Fibroblast of lung (primary cell): Measurements from ENCODE around the gene SIRPG. TPM values are rescaled to one million over a fixed set of nuclear protein-coding genes. Genes with fewer than 3 reads are reported as not detected.

Experiments used
- DNase-seq, 2 donors: peaks; one replicate each; pipeline versions ENCODE4 v3.0.0 to v3.0.0-alpha.2; 2010; ENCODE audit warnings: low read depth in 2 of 2
- H2AFZ ChIP-seq: 2 replicates; pipeline ENCODE4 v1.5.1; 2012; ENCODE audit warnings: low read length, control low read depth, inconsistent platforms
- H3K27ac ChIP-seq: 2 replicates; pipeline ENCODE4 v1.5.1; 2011; ENCODE audit warnings: low read length, control low read depth; ENCODE audit not compliant: insufficient read depth
- H3K27me3 ChIP-seq: 2 replicates; pipeline ENCODE4 v1.5.1; 2011; ENCODE audit warnings: mild to moderate bottlenecking, low read length; ENCODE audit not compliant: control insufficient read depth, insufficient read depth
- H3K36me3 ChIP-seq: 2 replicates; pipeline ENCODE4 v1.5.1; 2011; ENCODE audit warnings: low read length; ENCODE audit not compliant: control insufficient read depth, insufficient read depth
- H3K4me1 ChIP-seq: 2 replicates; pipeline ENCODE4 v1.5.1; 2011; ENCODE audit warnings: low read length; ENCODE audit not compliant: control insufficient read depth, insufficient read depth; ENCODE audit errors: extremely low read depth
- H3K4me2 ChIP-seq: 2 replicates; pipeline ENCODE4 v1.5.1; 2011; ENCODE audit warnings: low read length, control low read depth; ENCODE audit not compliant: insufficient read depth; ENCODE audit errors: extremely low read depth
- H3K4me3 ChIP-seq, 4 experiments: fragments of 200-600 bp in 1 of 4; sonication (generic) in 1 of 4; replicated peaks in 1 of 4; 2 replicates each; pipeline ENCODE4 v1.5.1; 2011 to 2016; ENCODE audit warnings: low read length in 4 of 4, low read depth in 3 of 4, mild to moderate bottlenecking in 3 of 4, control low read depth in 2 of 4, inconsistent platforms in 1 of 4, mixed read lengths in 1 of 4; ENCODE audit not compliant: insufficient read depth in 1 of 4; ENCODE audit errors: control extremely low read depth in 1 of 4
- H3K79me2 ChIP-seq: 2 replicates; pipeline ENCODE4 v1.5.1; 2012; ENCODE audit warnings: mild to moderate bottlenecking, low read length, inconsistent platforms; ENCODE audit not compliant: control insufficient read depth, insufficient read depth
- H3K9ac ChIP-seq: 2 replicates; pipeline ENCODE4 v1.5.1; 2011; ENCODE audit warnings: mild to moderate bottlenecking, low read length, control low read depth; ENCODE audit not compliant: insufficient read depth
- H3K9me3 ChIP-seq: 2 replicates; pipeline ENCODE4 v1.5.1; 2012; ENCODE audit warnings: low read depth, low read length; ENCODE audit not compliant: control insufficient read depth, insufficient read depth
- H4K20me1 ChIP-seq: 2 replicates; pipeline ENCODE4 v1.5.1; 2011; ENCODE audit warnings: low read length; ENCODE audit not compliant: control insufficient read depth, insufficient read depth; ENCODE audit errors: extremely low read depth
- EZH2 ChIP-seq: IDR thresholded peaks from 2 replicates; pipeline ENCODE4 v1.5.1; 2012; ENCODE audit warnings: low read length, control low read depth, mild to moderate bottlenecking; ENCODE audit errors: missing control alignments
- polyA plus RNA-seq, 2 donors: library from polyadenylated mRNA; depleted of rRNA in 1 of 2; stranded (reverse) in 1 of 2; unstranded in 1 of 2; fragments of >200 nt; gene quantifications; 2 replicates each; pipeline ENCODE4 v1.2.1, GENCODE V29; 2011 to 2012; ENCODE audit warnings: missing spikeins in 1 of 2
- total RNA-seq: library from RNA; depleted of rRNA; stranded (reverse); fragments of >200 nt; gene quantifications from 2 replicates; pipeline ENCODE4 v1.2.1, GENCODE V29; 2014
- TF ChIP-seq, protein P1 (sequence below), 2 donors: IDR thresholded peaks in 1 of 2; conservative IDR thresholded peaks in 1 of 2; 1 replicate in 1 of 2; 2 replicates in 1 of 2; pipeline ENCODE4 v1.5.1; 2011 to 2012; ENCODE audit warnings: low read length in 2 of 2, control low read depth in 1 of 2, inconsistent platforms in 1 of 2, low read depth in 1 of 2, mild to moderate bottlenecking in 1 of 2

Gene SIRPG
- total and polyA plus RNA-seq, 2 donors (not counting 1 experiment from before 2014, with no cell fraction given): not detected

DNA sequence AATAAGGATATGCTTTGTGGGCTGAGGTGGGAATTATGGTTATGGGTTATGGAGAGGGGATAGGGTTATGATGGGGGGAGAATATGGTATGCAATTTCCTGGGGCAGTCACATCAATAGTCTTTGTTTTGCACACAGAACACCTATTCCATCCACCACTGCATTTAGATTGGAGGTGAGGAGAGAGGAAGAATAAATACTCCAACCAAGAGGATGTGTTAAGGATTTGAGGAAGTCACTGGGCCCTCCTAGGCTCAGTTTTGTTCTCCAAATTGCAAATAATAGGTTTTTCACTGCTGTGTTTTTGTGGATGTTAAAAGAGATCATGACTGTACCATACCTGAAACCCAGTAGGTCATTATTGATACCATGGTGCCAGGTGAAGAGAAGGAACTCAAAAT is 29.5 kb upstream of the SIRPG start:
- DNase-seq: no peak
- Histone ChIP-seq H3K79me2 (no peaks in the 10 kb centered on the region), H3K4me1 (no peaks in the 10 kb centered on the region), H2AFZ (no peak overlapping the region), H3K36me3 (no peaks in the 10 kb centered on the region), H3K4me2 (no peak overlapping the region), H4K20me1 (no peaks in the 10 kb centered on the region), H3K9ac (no peak overlapping the region), H3K9me3 (no peaks in the 10 kb centered on the region), H3K27ac (no peak overlapping the region), H3K4me3 (no peak overlapping the region), H3K27me3 (no peaks in the 10 kb centered on the region)
- TF ChIP-seq EZH2: no peak
- TF ChIP-seq, protein P1, sequence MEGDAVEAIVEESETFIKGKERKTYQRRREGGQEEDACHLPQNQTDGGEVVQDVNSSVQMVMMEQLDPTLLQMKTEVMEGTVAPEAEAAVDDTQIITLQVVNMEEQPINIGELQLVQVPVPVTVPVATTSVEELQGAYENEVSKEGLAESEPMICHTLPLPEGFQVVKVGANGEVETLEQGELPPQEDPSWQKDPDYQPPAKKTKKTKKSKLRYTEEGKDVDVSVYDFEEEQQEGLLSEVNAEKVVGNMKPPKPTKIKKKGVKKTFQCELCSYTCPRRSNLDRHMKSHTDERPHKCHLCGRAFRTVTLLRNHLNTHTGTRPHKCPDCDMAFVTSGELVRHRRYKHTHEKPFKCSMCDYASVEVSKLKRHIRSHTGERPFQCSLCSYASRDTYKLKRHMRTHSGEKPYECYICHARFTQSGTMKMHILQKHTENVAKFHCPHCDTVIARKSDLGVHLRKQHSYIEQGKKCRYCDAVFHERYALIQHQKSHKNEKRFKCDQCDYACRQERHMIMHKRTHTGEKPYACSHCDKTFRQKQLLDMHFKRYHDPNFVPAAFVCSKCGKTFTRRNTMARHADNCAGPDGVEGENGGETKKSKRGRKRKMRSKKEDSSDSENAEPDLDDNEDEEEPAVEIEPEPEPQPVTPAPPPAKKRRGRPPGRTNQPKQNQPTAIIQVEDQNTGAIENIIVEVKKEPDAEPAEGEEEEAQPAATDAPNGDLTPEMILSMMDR (conservative IDR thresholded peaks at IDR 0.05 in 1 of 2, IDR thresholded peaks at IDR 0.05 in 1 of 2; ENCODE audit: low read depth in 1 of 2, low read length in 2 of 2): no peak

DNA sequence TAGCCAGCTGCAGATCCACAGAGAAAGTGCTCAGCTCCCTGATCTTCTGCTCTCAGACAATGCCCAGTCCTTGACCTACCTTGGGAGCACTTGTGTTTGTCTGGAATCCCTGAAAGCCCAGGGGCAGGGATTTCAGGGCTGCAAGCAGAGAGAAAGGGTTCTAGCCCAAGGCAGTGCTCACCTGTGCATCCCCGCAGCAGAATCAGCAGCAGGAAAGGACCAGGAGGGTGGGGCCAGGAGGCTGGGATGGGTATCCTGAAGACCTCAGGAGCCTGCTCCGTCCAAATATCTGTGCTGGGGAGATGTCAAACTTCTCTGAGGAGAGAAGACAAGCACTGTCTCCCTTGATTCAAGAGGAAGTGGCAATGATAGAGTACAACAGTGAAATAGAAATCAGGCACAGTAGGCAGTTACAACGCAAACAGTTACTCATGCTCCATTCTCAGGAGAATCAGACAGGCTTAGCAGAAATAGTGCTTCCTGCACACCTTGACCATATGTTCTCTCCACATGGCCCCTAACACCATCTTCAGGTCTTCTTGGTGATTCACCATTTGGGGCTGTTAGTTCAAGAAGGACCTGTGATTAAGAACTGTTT is 28.7 kb upstream of the SIRPG start:
- no peaks in the 10 kb centered on the region for H3K4me1 ChIP-seq
- TF ChIP-seq EZH2: no peak
- TF ChIP-seq, protein P1 (conservative IDR thresholded peaks at IDR 0.05 in 1 of 2, IDR thresholded peaks at IDR 0.05 in 1 of 2; ENCODE audit: low read depth in 1 of 2, low read length in 2 of 2): no peak
- H3K4me3 ChIP-seq: no peak overlapping the region
- H3K27me3 ChIP-seq: no peaks in the 10 kb centered on the region
- H2AFZ ChIP-seq: no peak overlapping the region
- no peak for DNase-seq
- no peaks in the 10 kb centered on the region for H3K79me2 ChIP-seq
- H4K20me1 ChIP-seq: no peaks in the 10 kb centered on the region
- no peak overlapping the region for H3K27ac ChIP-seq
- H3K4me2 ChIP-seq: no peak overlapping the region
- H3K9me3 ChIP-seq: no peaks in the 10 kb centered on the region
- no peaks in the 10 kb centered on the region for H3K36me3 ChIP-seq
- H3K9ac ChIP-seq: no peak overlapping the region

DNA sequence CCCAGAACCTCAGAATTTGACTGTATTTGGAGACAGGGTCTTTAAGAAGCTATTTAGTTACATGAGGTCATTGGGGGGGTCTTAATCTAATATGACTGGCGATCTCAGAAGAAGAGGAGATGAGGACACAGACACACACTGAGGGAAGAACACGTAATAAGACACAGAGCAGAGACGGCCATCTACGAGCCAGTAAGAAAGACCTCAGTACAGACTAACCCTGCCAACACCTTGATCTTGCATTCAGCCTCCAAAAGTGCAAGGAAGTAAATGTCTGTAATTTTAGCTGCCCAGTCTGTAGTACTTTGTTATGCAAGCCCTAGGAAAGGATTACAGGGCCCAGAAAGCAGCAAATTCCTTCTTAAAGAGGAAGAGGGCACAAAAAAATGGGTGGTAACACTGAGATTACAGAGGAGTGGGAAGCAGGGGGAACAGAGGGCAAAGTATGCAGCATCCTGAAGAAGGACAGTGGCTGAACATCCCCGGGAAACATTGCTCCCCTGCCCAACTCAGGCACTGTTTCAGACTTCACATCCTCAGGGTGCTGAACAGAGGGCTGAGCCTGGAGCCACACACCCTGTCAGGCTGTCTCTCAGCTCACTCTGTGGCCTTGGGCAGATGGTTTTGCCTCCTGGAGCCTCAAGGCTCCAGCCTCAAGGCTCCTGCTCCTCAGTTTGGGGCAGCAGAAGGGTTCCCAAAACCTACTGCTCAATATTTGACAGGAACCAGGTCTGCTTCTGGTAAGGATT is 27.9 kb upstream of the SIRPG start:
- Histone ChIP-seq H3K27me3 (no peaks in the 10 kb centered on the region), H3K27ac (no peak overlapping the region)
- TF ChIP-seq EZH2: no peak

More for the DNA sequence above, 27.9 kb upstream of the SIRPG start:
- Histone ChIP-seq H3K4me3 (no peak overlapping the region), H3K4me1 (no peaks in the 10 kb centered on the region), H3K9me3 (no peaks in the 10 kb centered on the region), H3K36me3 (no peaks in the 10 kb centered on the region), H4K20me1 (no peaks in the 10 kb centered on the region), H3K9ac (no peak overlapping the region), H3K4me2 (no peak overlapping the region), H3K79me2 (no peaks in the 10 kb centered on the region), H2AFZ (no peak overlapping the region)
- DNase-seq: no peak
